Measurements from ENCODE around the gene STUM. TPM values are rescaled to one million over a fixed set of nuclear protein-coding genes. Genes with fewer than 3 reads are reported as not detected.

The STUM gene
- total and polyA plus RNA-seq, 4 donors, result 0.13 to 3.0 (median 1.7) TPM

- ATAC-seq (ENCODE audit: low FRiP score), result no peak
- 28 to 32% methylated on average over 4 of the region's 4 CpGs for WGBS, 2 donors
- no peaks in the 10 kb centered on the region for H3K36me3 ChIP-seq (ENCODE audit: control insufficient read depth in 1 of 2, insufficient read depth in 2 of 2, low read length in 1 of 2)
- no peak overlapping the region for H3K27ac ChIP-seq (ENCODE audit: low read depth in 1 of 2, low read length in 2 of 2)
- intact Hi-C loops (cut with DNase I), result loop anchor here in 1 of 2 donors (5.0 kb wide), 1 partner anchor 41 kb away; no protein-coding TSS in a partner anchor
- H3K4me1 ChIP-seq (ENCODE audit: control insufficient read depth in 1 of 2, insufficient read depth in 2 of 2, low read length in 2 of 2), result no peaks in the 10 kb centered on the region
- no peaks in the 10 kb centered on the region for H3K27me3 ChIP-seq (ENCODE audit: control insufficient read depth in 1 of 2, insufficient read depth in 2 of 2, low read length in 1 of 2)
- DNase-seq, result peak; percentile 47 to 75
- no peak overlapping the region for H3K4me3 ChIP-seq (ENCODE audit: low read length in 2 of 2)
- no peaks in the 10 kb centered on the region for H3K9me3 ChIP-seq (ENCODE audit: control insufficient read depth, low read length)
Observed at GRCh38 chr1:226651732-226652105, 103.2 kb downstream of the STUM start.

- intact Hi-C loops (cut with DNase I), result loop anchor here in 1 of 2 donors (5.0 kb wide), 1 partner anchor 40 kb away; no protein-coding TSS in a partner anchor
- no peaks in the 10 kb centered on the region for H3K36me3 ChIP-seq (ENCODE audit: control insufficient read depth in 1 of 2, insufficient read depth in 2 of 2, low read length in 1 of 2)
- ATAC-seq (ENCODE audit: low FRiP score) (no peak), DNase-seq (peak; percentile 36 to 62)
- H3K4me1 ChIP-seq (ENCODE audit: control insufficient read depth in 1 of 2, insufficient read depth in 2 of 2, low read length in 2 of 2), result peaks cover 0 to 2% of the 10 kb centered on the region in 2 donors
- H3K27ac ChIP-seq (ENCODE audit: low read depth in 1 of 2, low read length in 2 of 2), result no peak overlapping the region
- H3K4me3 ChIP-seq (ENCODE audit: low read length in 2 of 2), result no peak overlapping the region
- H3K27me3 ChIP-seq (ENCODE audit: control insufficient read depth in 1 of 2, insufficient read depth in 2 of 2, low read length in 1 of 2), result no peaks in the 10 kb centered on the region
- 90 to 93% methylated on average over 6 of the region's 6 CpGs for WGBS, 2 donors
- no peaks in the 10 kb centered on the region for H3K9me3 ChIP-seq (ENCODE audit: control insufficient read depth, low read length)
Observed at GRCh38 chr1:226652613-226653012, 104.0 kb downstream of the STUM start.

- Histone ChIP-seq H3K4me1 (ENCODE audit: control insufficient read depth in 1 of 2, insufficient read depth in 2 of 2, low read length in 2 of 2) (peaks cover 0 to 5% of the 10 kb centered on the region in 2 donors), H3K36me3 (ENCODE audit: control insufficient read depth in 1 of 2, insufficient read depth in 2 of 2, low read length in 1 of 2) (no peaks in the 10 kb centered on the region), H3K27ac (ENCODE audit: low read depth in 1 of 2, low read length in 2 of 2) (no peak overlapping the region), H3K27me3 (ENCODE audit: control insufficient read depth in 1 of 2, insufficient read depth in 2 of 2, low read length in 1 of 2) (no peaks in the 10 kb centered on the region), H3K9me3 (ENCODE audit: control insufficient read depth, low read length) (no peaks in the 10 kb centered on the region), H3K4me3 (ENCODE audit: low read length in 2 of 2) (no peak overlapping the region)
- peak; percentile 40 to 64 for DNase-seq
- intact Hi-C loops (cut with DNase I), result loop anchor here in 1 of 2 donors (5.0 kb wide), 1 partner anchor 39 kb away; no protein-coding TSS in a partner anchor
- ATAC-seq (ENCODE audit: low FRiP score), result no peak
- 91 to 92% methylated on average over 11 of the region's 11 CpGs for WGBS, 2 donors
Observed at GRCh38 chr1:226653311-226653921, 104.9 kb downstream of the STUM start.

GRCh38 chr1:226654046-226654667 lies 105.6 kb downstream of the STUM start:
- peaks cover 0 to 5% of the 10 kb centered on the region in 2 donors for H3K4me1 ChIP-seq (ENCODE audit: control insufficient read depth in 1 of 2, insufficient read depth in 2 of 2, low read length in 2 of 2)
- no peaks in the 10 kb centered on the region for H3K27me3 ChIP-seq (ENCODE audit: control insufficient read depth in 1 of 2, insufficient read depth in 2 of 2, low read length in 1 of 2)
- intact Hi-C loops (cut with DNase I), result loop anchor here in 1 of 2 donors (5.0 kb wide), 1 partner anchor 38 kb away; no protein-coding TSS in a partner anchor
- H3K36me3 ChIP-seq (ENCODE audit: control insufficient read depth in 1 of 2, insufficient read depth in 2 of 2, low read length in 1 of 2), result no peaks in the 10 kb centered on the region
- H3K27ac ChIP-seq (ENCODE audit: low read depth in 1 of 2, low read length in 2 of 2), result no peak overlapping the region
- DNase-seq (peak; percentile 39 to 45), ATAC-seq (ENCODE audit: low FRiP score) (no peak)
- H3K4me3 ChIP-seq (ENCODE audit: low read length in 2 of 2), result no peak overlapping the region
- WGBS, 2 donors, result 41 to 60% methylated on average over 8 of the region's 8 CpGs
- no peaks in the 10 kb centered on the region for H3K9me3 ChIP-seq (ENCODE audit: control insufficient read depth, low read length)

GRCh38 chr1:226654668-226655055 lies 106.1 kb downstream of the STUM start:
- H3K36me3 ChIP-seq (ENCODE audit: control insufficient read depth in 1 of 2, insufficient read depth in 2 of 2, low read length in 1 of 2), result no peaks in the 10 kb centered on the region
- H3K4me3 ChIP-seq (ENCODE audit: low read length in 2 of 2), result no peak overlapping the region
- DNase-seq (peak in 1 of 2 donors; percentile 41), ATAC-seq (ENCODE audit: low FRiP score) (no peak)
- H3K9me3 ChIP-seq (ENCODE audit: control insufficient read depth, low read length), result no peaks in the 10 kb centered on the region
- intact Hi-C loops (cut with DNase I), result loop anchor here (5.0 kb wide), 2 partner anchors 38 to 83 kb away; partner anchors contain the start of gene ITPKB (in 1 of the 2)
- WGBS, 2 donors, result 72 to 78% methylated on average over 8 of the region's 8 CpGs
- peaks cover 0 to 5% of the 10 kb centered on the region in 2 donors for H3K4me1 ChIP-seq (ENCODE audit: control insufficient read depth in 1 of 2, insufficient read depth in 2 of 2, low read length in 2 of 2)
- H3K27ac ChIP-seq (ENCODE audit: low read depth in 1 of 2, low read length in 2 of 2), result no peak overlapping the region
- no peaks in the 10 kb centered on the region for H3K27me3 ChIP-seq (ENCODE audit: control insufficient read depth in 1 of 2, insufficient read depth in 2 of 2, low read length in 1 of 2)

GRCh38 chr1:226655251-226656163 lies 106.9 kb downstream of the STUM start:
- no peak for ATAC-seq (ENCODE audit: low FRiP score)
- Histone ChIP-seq H3K27ac (ENCODE audit: low read depth in 1 of 2, low read length in 2 of 2) (no peak overlapping the region), H3K27me3 (ENCODE audit: control insufficient read depth in 1 of 2, insufficient read depth in 2 of 2, low read length in 1 of 2) (no peaks in the 10 kb centered on the region), H3K9me3 (ENCODE audit: control insufficient read depth, low read length) (no peaks in the 10 kb centered on the region), H3K4me1 (ENCODE audit: control insufficient read depth in 1 of 2, insufficient read depth in 2 of 2, low read length in 2 of 2) (peaks cover 0 to 5% of the 10 kb centered on the region in 2 donors), H3K36me3 (ENCODE audit: control insufficient read depth in 1 of 2, insufficient read depth in 2 of 2, low read length in 1 of 2) (no peaks in the 10 kb centered on the region), H3K4me3 (ENCODE audit: low read length in 2 of 2) (no peak overlapping the region)
- DNase-seq, result peak; percentile 61 to 65
- intact Hi-C loops (cut with DNase I), result loop anchor here in 1 of 2 donors (5.0 kb wide), 1 partner anchor 82 kb away; the partner anchor contains the start of gene ITPKB
- 86 to 87% methylated on average over 12 of the region's 12 CpGs for WGBS, 2 donors

- H3K9me3 ChIP-seq (ENCODE audit: control insufficient read depth, low read length), result no peaks in the 10 kb centered on the region
- intact Hi-C loops (cut with DNase I), result loop anchor here in 1 of 2 donors (5.0 kb wide), 1 partner anchor 81 kb away; the partner anchor contains the start of gene ITPKB
- H3K4me1 ChIP-seq (ENCODE audit: control insufficient read depth in 1 of 2, insufficient read depth in 2 of 2, low read length in 2 of 2), result peaks cover 0 to 5% of the 10 kb centered on the region in 2 donors
- H3K27ac ChIP-seq (ENCODE audit: low read depth in 1 of 2, low read length in 2 of 2), result no peak overlapping the region
- no peaks in the 10 kb centered on the region for H3K36me3 ChIP-seq (ENCODE audit: control insufficient read depth in 1 of 2, insufficient read depth in 2 of 2, low read length in 1 of 2)
- ATAC-seq (ENCODE audit: low FRiP score) (no peak), DNase-seq (peak; percentile 39 to 53)
- H3K27me3 ChIP-seq (ENCODE audit: control insufficient read depth in 1 of 2, insufficient read depth in 2 of 2, low read length in 1 of 2), result no peaks in the 10 kb centered on the region
- H3K4me3 ChIP-seq (ENCODE audit: low read length in 2 of 2), result no peak overlapping the region
- 36 to 43% methylated on average over 4 of the region's 4 CpGs for WGBS, 2 donors
Observed at GRCh38 chr1:226656201-226656600, 107.6 kb downstream of the STUM start.

- peaks cover 0 to 5% of the 10 kb centered on the region in 2 donors for H3K4me1 ChIP-seq (ENCODE audit: control insufficient read depth in 1 of 2, insufficient read depth in 2 of 2, low read length in 2 of 2)
- no peak overlapping the region for H3K4me3 ChIP-seq (ENCODE audit: low read length in 2 of 2)
- DNase-seq (peak; percentile 78 to 80), ATAC-seq (ENCODE audit: low FRiP score) (peak; percentile 15)
- no peaks in the 10 kb centered on the region for H3K27me3 ChIP-seq (ENCODE audit: control insufficient read depth in 1 of 2, insufficient read depth in 2 of 2, low read length in 1 of 2)
- 1 to 6% methylated on average over 12 of the region's 12 CpGs for WGBS, 2 donors
- H3K27ac ChIP-seq (ENCODE audit: low read depth in 1 of 2, low read length in 2 of 2), result peak overlapping the region in 1 of 2 donors; percentile 28
- no peaks in the 10 kb centered on the region for H3K36me3 ChIP-seq (ENCODE audit: control insufficient read depth in 1 of 2, insufficient read depth in 2 of 2, low read length in 1 of 2)
- no peaks in the 10 kb centered on the region for H3K9me3 ChIP-seq (ENCODE audit: control insufficient read depth, low read length)
- intact Hi-C loops (cut with DNase I), result loop anchor here in 1 of 2 donors (5.0 kb wide), 1 partner anchor 81 kb away; the partner anchor contains the start of gene ITPKB
Observed at GRCh38 chr1:226656601-226657277, 108.2 kb downstream of the STUM start.
